Parathyroid adenoma (tissue), 2 donors: ENCODE data around the gene PRKN.

ENCODE experiments used
- H2AFZ ChIP-seq: fragments of 300-600 bp; sonication (generic); one replicate; pipeline ENCODE4 v1.7.0; 2017; ENCODE audit warnings: antibody characterized with exemption, mild to moderate bottlenecking
- H3K27ac ChIP-seq: fragments of 300-600 bp; sonication (generic); one replicate; pipeline ENCODE4 v1.7.0; 2017
- H3K27me3 ChIP-seq: fragments of 300-600 bp; sonication (generic); one replicate; pipeline ENCODE4 v1.7.0; 2017; ENCODE audit warnings: low read length; ENCODE audit not compliant: control insufficient read depth, insufficient read depth
- H3K36me3 ChIP-seq: fragments of 300-600 bp; sonication (generic); one replicate; pipeline ENCODE4 v1.7.0; 2017; ENCODE audit warnings: low read length; ENCODE audit not compliant: control insufficient read depth, insufficient read depth
- H3K4me1 ChIP-seq: fragments of 300-600 bp; sonication (generic); one replicate; pipeline ENCODE4 v1.7.0; 2017; ENCODE audit warnings: control low read depth
- H3K4me2 ChIP-seq: fragments of 300-600 bp; sonication (generic); one replicate; pipeline ENCODE4 v1.7.0; 2017; ENCODE audit warnings: low read length
- H3K4me3 ChIP-seq: fragments of 300-600 bp; sonication (generic); one replicate; pipeline ENCODE4 v1.7.0; 2017; ENCODE audit warnings: low read depth, low read length
- H3K79me2 ChIP-seq: fragments of 300-600 bp; sonication (generic); one replicate; pipeline ENCODE4 v1.7.0; 2017; ENCODE audit warnings: control low read depth
- H3K9ac ChIP-seq: fragments of 300-600 bp; sonication (generic); one replicate; pipeline ENCODE4 v1.7.0; 2017; ENCODE audit warnings: mild to moderate bottlenecking
- H3K9me3 ChIP-seq: fragments of 300-600 bp; sonication (generic); one replicate; pipeline ENCODE4 v1.7.0; 2017; ENCODE audit warnings: low read length; ENCODE audit not compliant: control insufficient read depth
- CTCF ChIP-seq: fragments of 300-600 bp; sonication (generic); IDR thresholded peaks from one replicate; pipeline ENCODE4 v1.7.0; 2017; ENCODE audit warnings: antibody characterized with exemption, mild to moderate bottlenecking
- donor health status: primary hyperparathyroidism.

Gene PRKN

GRCh38 chr6:162512744-162513143 is 214.8 kb downstream of the PRKN start:
- no peak overlapping the region for H3K4me2 ChIP-seq
- no peaks in the 10 kb centered on the region for H3K4me1 ChIP-seq
- no peak overlapping the region for H3K27ac ChIP-seq
- no peaks in the 10 kb centered on the region for H3K79me2 ChIP-seq
- H3K27me3 ChIP-seq: no peaks in the 10 kb centered on the region
- no peak overlapping the region for H3K9ac ChIP-seq
- no peaks in the 10 kb centered on the region for H3K9me3 ChIP-seq
- no peak for TF ChIP-seq CTCF
- H3K36me3 ChIP-seq: no peaks in the 10 kb centered on the region
- H3K4me3 ChIP-seq: no peak overlapping the region
- H2AFZ ChIP-seq: no peak overlapping the region

- Histone ChIP-seq H3K36me3 (no peaks in the 10 kb centered on the region), H3K9me3 (no peaks in the 10 kb centered on the region), H2AFZ (no peak overlapping the region), H3K4me3 (no peak overlapping the region), H3K4me1 (no peaks in the 10 kb centered on the region), H3K27me3 (no peaks in the 10 kb centered on the region), H3K9ac (no peak overlapping the region), H3K4me2 (no peak overlapping the region), H3K79me2 (no peaks in the 10 kb centered on the region), H3K27ac (no peak overlapping the region)
- no peak for TF ChIP-seq CTCF
These were observed 230.2 kb downstream of the PRKN start for GRCh38 chr6:162497389-162497788.

GRCh38 chr6:162493917-162494316 is 233.6 kb downstream of the PRKN start:
- Histone ChIP-seq H3K4me1 (no peaks in the 10 kb centered on the region), H3K27me3 (no peaks in the 10 kb centered on the region), H3K9me3 (no peaks in the 10 kb centered on the region), H3K9ac (no peak overlapping the region), H3K79me2 (no peaks in the 10 kb centered on the region), H2AFZ (no peak overlapping the region), H3K27ac (no peak overlapping the region), H3K4me2 (no peak overlapping the region), H3K36me3 (no peaks in the 10 kb centered on the region), H3K4me3 (no peak overlapping the region)
- TF ChIP-seq CTCF: no peak

GRCh38 chr6:162491637-162492036 is 235.9 kb downstream of the PRKN start:
- Histone ChIP-seq H3K27ac (no peak overlapping the region), H3K79me2 (no peaks in the 10 kb centered on the region), H3K4me3 (no peak overlapping the region), H3K27me3 (no peaks in the 10 kb centered on the region), H2AFZ (no peak overlapping the region), H3K9ac (no peak overlapping the region), H3K4me1 (no peaks in the 10 kb centered on the region), H3K4me2 (no peak overlapping the region), H3K36me3 (no peaks in the 10 kb centered on the region), H3K9me3 (no peaks in the 10 kb centered on the region)
- TF ChIP-seq CTCF: no peak

- Histone ChIP-seq H3K4me2 (no peak overlapping the region), H3K27me3 (no peaks in the 10 kb centered on the region), H3K4me3 (no peak overlapping the region), H3K9ac (no peak overlapping the region), H3K27ac (no peak overlapping the region), H3K4me1 (no peaks in the 10 kb centered on the region), H3K79me2 (no peaks in the 10 kb centered on the region), H3K9me3 (no peaks in the 10 kb centered on the region), H2AFZ (no peak overlapping the region), H3K36me3 (no peaks in the 10 kb centered on the region)
- no peak for TF ChIP-seq CTCF
These were observed 238.2 kb downstream of the PRKN start for GRCh38 chr6:162489101-162489976.
